H9 (cell line): ENCODE data around the gene ARL14EP. TPM values are rescaled to one million over a fixed set of nuclear protein-coding genes. Genes with fewer than 3 reads are reported as not detected.

Experiments used
- DNase-seq: peaks from one replicate; pipeline ENCODE4 v3.0.0-alpha.2; 2017
- H2AFZ ChIP-seq: one replicate; pipeline ENCODE4 v1.6.1; 2013; ENCODE audit warnings: mild to moderate bottlenecking, low read length, control low read depth, moderate library complexity
- H2AK5ac ChIP-seq: 2 replicates; pipeline ENCODE4 v1.6.1; 2013; ENCODE audit warnings: low read length, control low read depth, mixed read lengths; ENCODE audit not compliant: insufficient read length
- H2BK120ac ChIP-seq: one replicate; pipeline ENCODE4 v1.6.1; 2013; ENCODE audit warnings: low read depth, mild to moderate bottlenecking, low read length, control low read depth, inconsistent platforms; ENCODE audit not compliant: poor library complexity, severe bottlenecking
- H2BK12ac ChIP-seq: 2 replicates; pipeline ENCODE4 v1.6.1; 2013; ENCODE audit warnings: low read length, control low read depth, mixed read lengths, low read depth; ENCODE audit not compliant: insufficient read length
- H2BK15ac ChIP-seq: 2 replicates; pipeline ENCODE4 v1.6.1; 2013; ENCODE audit warnings: low read depth, low read length, control low read depth
- H2BK20ac ChIP-seq: one replicate; pipeline ENCODE4 v1.6.1; 2013; ENCODE audit warnings: low read depth, mild to moderate bottlenecking, low read length, control low read depth, inconsistent platforms; ENCODE audit not compliant: poor library complexity, severe bottlenecking
- H2BK5ac ChIP-seq: 2 replicates; pipeline ENCODE4 v1.6.1; 2013; ENCODE audit warnings: low read length, control low read depth, mixed read lengths; ENCODE audit not compliant: insufficient read length
- H3K14ac ChIP-seq: 2 replicates; pipeline ENCODE4 v1.6.1; 2013; ENCODE audit warnings: low read length, control low read depth; ENCODE audit not compliant: insufficient read depth
- H3K18ac ChIP-seq: 2 replicates; pipeline ENCODE4 v1.6.1; 2013; ENCODE audit warnings: low read depth, mild to moderate bottlenecking, mixed read lengths, low read length, control low read depth; ENCODE audit not compliant: insufficient read length
- H3K23ac ChIP-seq: 2 replicates; pipeline ENCODE4 v1.6.1; 2013; ENCODE audit warnings: low read length, control low read depth, mixed read lengths, low read depth; ENCODE audit not compliant: insufficient read length
- H3K23me2 ChIP-seq: 2 replicates; pipeline ENCODE4 v1.6.1; 2013; ENCODE audit warnings: low read depth, mild to moderate bottlenecking, mixed read lengths, low read length, control low read depth; ENCODE audit not compliant: insufficient read length, poor library complexity, severe bottlenecking
- H3K27ac ChIP-seq: 2 replicates; pipeline ENCODE4 v1.5.1; 2013; ENCODE audit warnings: low read length, control low read depth, mixed read lengths, low read depth; ENCODE audit not compliant: insufficient read length
- H3K27me3 ChIP-seq: 2 replicates; pipeline ENCODE4 v1.6.1; 2013; ENCODE audit warnings: low read length, control low read depth, inconsistent platforms; ENCODE audit not compliant: insufficient read depth
- H3K4ac ChIP-seq: 2 replicates; pipeline ENCODE4 v1.6.1; 2013; ENCODE audit warnings: low read depth, mild to moderate bottlenecking, control low read depth, inconsistent platforms, low read length, moderate library complexity
- H3K4me1 ChIP-seq: 2 replicates; pipeline ENCODE4 v1.6.1; 2013; ENCODE audit warnings: low read length, control low read depth, inconsistent platforms; ENCODE audit not compliant: insufficient read depth
- H3K4me2 ChIP-seq: 2 replicates; pipeline ENCODE4 v1.6.1; 2013; ENCODE audit warnings: low read length, control low read depth, mixed read lengths; ENCODE audit not compliant: insufficient read length, insufficient read depth
- H3K56ac ChIP-seq: 2 replicates; pipeline ENCODE4 v1.6.1; 2013; ENCODE audit warnings: low read depth, mild to moderate bottlenecking, mixed read lengths, low read length, control low read depth; ENCODE audit not compliant: insufficient read length
- H3K79me1 ChIP-seq: 2 replicates; pipeline ENCODE4 v1.6.1; 2013; ENCODE audit warnings: low read depth, mild to moderate bottlenecking, moderate library complexity, low read length, control low read depth, inconsistent platforms; ENCODE audit not compliant: insufficient read depth, poor library complexity, severe bottlenecking
- H3K79me2 ChIP-seq: 2 replicates; pipeline ENCODE4 v1.6.1; 2013; ENCODE audit warnings: low read length, control low read depth, inconsistent platforms; ENCODE audit not compliant: insufficient read depth
- H3K9ac ChIP-seq: 2 replicates; pipeline ENCODE4 v1.6.1; 2013; ENCODE audit warnings: low read length, control low read depth, mixed read lengths; ENCODE audit not compliant: insufficient read length; ENCODE audit errors: extremely low read depth
- H3K9me3 ChIP-seq: one replicate; pipeline ENCODE4 v1.6.1; 2013; ENCODE audit warnings: low read depth, low read length, inconsistent platforms; ENCODE audit not compliant: control insufficient read depth
- H3T11ph ChIP-seq: one replicate; pipeline ENCODE4 v1.6.1; 2013; ENCODE audit warnings: mild to moderate bottlenecking, low read length, control low read depth, inconsistent platforms
- H4K20me1 ChIP-seq: one replicate; pipeline ENCODE4 v1.6.1; 2013; ENCODE audit not compliant: control insufficient read depth, insufficient read length, insufficient read depth
- H4K5ac ChIP-seq: 2 replicates; pipeline ENCODE4 v1.6.1; 2013; ENCODE audit warnings: low read depth, mild to moderate bottlenecking, mixed read lengths, low read length, control low read depth; ENCODE audit not compliant: insufficient read length
- H4K8ac ChIP-seq: replicated peaks from 2 replicates; pipeline ENCODE4 v1.6.1; 2013; ENCODE audit warnings: low read length, control low read depth, mixed read lengths, low read depth; ENCODE audit not compliant: insufficient read length
- H4K91ac ChIP-seq: 2 replicates; pipeline ENCODE4 v1.6.1; 2013; ENCODE audit warnings: low read depth, mild to moderate bottlenecking, moderate library complexity, mixed read lengths, low read length, control low read depth; ENCODE audit not compliant: insufficient read length
- H3K27ac Mint-ChIP-seq, 3 experiments: 2 replicates in 2 of 3; 3 replicates in 1 of 3; pipeline ENCODE4 v1.8.0; 2020 to 2021; ENCODE audit warnings: mixed read lengths in 3 of 3, mild to moderate bottlenecking in 1 of 3, moderate library complexity in 1 of 3
- H3K27me3 Mint-ChIP-seq: 2 replicates; pipeline ENCODE4 v1.8.0; 2021; ENCODE audit warnings: low read depth, mild to moderate bottlenecking, moderate library complexity, mixed read lengths
- H3K36me3 Mint-ChIP-seq, 3 experiments: 2 replicates in 2 of 3; 3 replicates in 1 of 3; pipeline ENCODE4 v1.8.0; 2020 to 2021; ENCODE audit warnings: low read depth in 3 of 3, mixed read lengths in 3 of 3; ENCODE audit not compliant: insufficient read depth in 1 of 3
- H3K4me1 Mint-ChIP-seq, 2 experiments: 2 replicates each; pipeline ENCODE4 v1.8.0; 2020; ENCODE audit warnings: mixed read lengths in 2 of 2
- H3K4me3 Mint-ChIP-seq, 2 experiments: 2 replicates in 1 of 2; 3 replicates in 1 of 2; pipeline ENCODE4 v1.8.0; 2020 to 2021; ENCODE audit warnings: mild to moderate bottlenecking in 2 of 2, mixed read lengths in 2 of 2, moderate library complexity in 1 of 2
- H3K9me3 Mint-ChIP-seq, 2 experiments: 2 replicates in 1 of 2; 3 replicates in 1 of 2; pipeline ENCODE4 v1.8.0; 2020; ENCODE audit warnings: mild to moderate bottlenecking in 2 of 2, mixed read lengths in 2 of 2, moderate library complexity in 1 of 2
- CTCF ChIP-seq: fragments of 200-600 bp; sonication (generic); conservative IDR thresholded peaks from 3 replicates; pipeline ENCODE4 v1.8.0; 2021; ENCODE audit warnings: antibody characterized with exemption, mild to moderate bottlenecking
- WGBS: extraction: QIAGEN DNeasy Blood & Tissue Kit; methylation state at CpG from one replicate; pipeline ENCODE4 v1.1.7; 2013; ENCODE audit warnings: missing lambda C conversion rate, low lambda C conversion rate, mixed read lengths; ENCODE audit not compliant: insufficient read length; ENCODE audit errors: extremely low coverage; 5-methylcytosine and 5-hydroxymethylcytosine counted together
- total RNA-seq: library from RNA; stranded (reverse); gene quantifications from 2 replicates; pipeline ENCODE4 v1.2.1, GENCODE V29; 2021

Gene ARL14EP
- total RNA-seq, 1 experiment from 2014 or later: 20.9 TPM

GRCh38 chr11:30351061-30351460 lies 28.2 kb downstream of the ARL14EP start:
- Histone ChIP-seq H2BK5ac (no peak overlapping the region), H3K9ac (no peak overlapping the region), H4K91ac (no peak overlapping the region), H3K79me2 (no peaks in the 10 kb centered on the region), H3K14ac (no peak overlapping the region), H3K4me2 (no peak overlapping the region), H3K27me3 (no peaks in the 10 kb centered on the region), H3T11ph (no peak overlapping the region), H4K8ac (no peak overlapping the region), H3K18ac (no peak overlapping the region), H3K27ac (no peak overlapping the region), H2BK15ac (no peak overlapping the region), H3K9me3 (no peaks in the 10 kb centered on the region), H4K20me1 (no peaks in the 10 kb centered on the region), H2AFZ (no peak overlapping the region), H3K4ac (no peak overlapping the region), H3K56ac (no peak overlapping the region), H2BK20ac (no peak overlapping the region), H2AK5ac (no peak overlapping the region), H2BK12ac (no peak overlapping the region), H4K5ac (no peak overlapping the region), H3K23me2 (no peaks in the 10 kb centered on the region), H2BK120ac (no peak overlapping the region), H3K23ac (no peak overlapping the region), H3K79me1 (no peaks in the 10 kb centered on the region), H3K4me1 (no peaks in the 10 kb centered on the region)
- no peak overlapping the region for H3K4me3 Mint-ChIP-seq
- WGBS: no CpG with 5 or more reads among the region's 5 CpGs
- H3K27me3 Mint-ChIP-seq: no peaks in the 10 kb centered on the region
- peaks cover 5% of the 10 kb centered on the region in 2 experiments for H3K4me1 Mint-ChIP-seq
- DNase-seq: no peak
- no peaks in the 10 kb centered on the region for H3K9me3 Mint-ChIP-seq
- no peak for TF ChIP-seq CTCF
- 0 out of 7 replicates have a peak, but pooled peaks cover 0 to 4% (median 0%) of the 10 kb centered on the region in 3 experiments for H3K36me3 Mint-ChIP-seq
- H3K27ac Mint-ChIP-seq: no peak overlapping the region
